BJ (cell line): ENCODE measurements around the gene ARAP3. TPM values are rescaled to one million over a fixed set of nuclear protein-coding genes. Genes with fewer than 3 reads are reported as not detected.

Experiments used
- CTCF ChIA-PET: fragments of 350-600 bp; formaldehyde crosslinking; extraction: SDS; loops from one replicate; lab custom pipeline; 2021; ENCODE audit warnings: antibody characterized with exemption, inconsistent platforms; lab: Yijun Ruan, JAX
- POLR2A ChIA-PET: fragments of 300-600 bp; sonication (Branson Sonifier 250); formaldehyde crosslinking; extraction: SDS; loops from one replicate; lab custom pipeline; 2021; ENCODE audit warnings: antibody characterized with exemption; lab: Charles Lee
- DNase-seq: peaks from one replicate; pipeline ENCODE4 v3.0.0-alpha.2; 2011; ENCODE audit warnings: low read depth
- H3K27me3 ChIP-seq: 2 replicates; pipeline ENCODE4 v1.6.0; 2011; ENCODE audit warnings: low read length; ENCODE audit not compliant: control insufficient read depth, insufficient read depth
- H3K36me3 ChIP-seq: 2 replicates; pipeline ENCODE4 v1.5.1; 2011; ENCODE audit warnings: low read length; ENCODE audit not compliant: control insufficient read depth, insufficient read depth
- H3K4me3 ChIP-seq: 2 replicates; pipeline ENCODE4 v1.5.1; 2011; ENCODE audit warnings: low read depth, mild to moderate bottlenecking, control low read depth, low read length
- polyA plus RNA-seq: library from polyadenylated mRNA; depleted of rRNA; stranded (reverse); fragments of >200 nt; gene quantifications from 2 replicates; pipeline ENCODE4 v1.2.3, GENCODE V29; 2011
- TF ChIP-seq, protein P1 (sequence below): IDR thresholded peaks from 2 replicates; pipeline ENCODE4 v1.5.1; 2011; ENCODE audit warnings: low read depth, mild to moderate bottlenecking, control low read depth, inconsistent platforms, low read length, moderate library complexity; ENCODE audit not compliant: insufficient read depth

Gene ARAP3
- polyA plus RNA-seq, 1 experiment, result 5.6 TPM

DNA sequence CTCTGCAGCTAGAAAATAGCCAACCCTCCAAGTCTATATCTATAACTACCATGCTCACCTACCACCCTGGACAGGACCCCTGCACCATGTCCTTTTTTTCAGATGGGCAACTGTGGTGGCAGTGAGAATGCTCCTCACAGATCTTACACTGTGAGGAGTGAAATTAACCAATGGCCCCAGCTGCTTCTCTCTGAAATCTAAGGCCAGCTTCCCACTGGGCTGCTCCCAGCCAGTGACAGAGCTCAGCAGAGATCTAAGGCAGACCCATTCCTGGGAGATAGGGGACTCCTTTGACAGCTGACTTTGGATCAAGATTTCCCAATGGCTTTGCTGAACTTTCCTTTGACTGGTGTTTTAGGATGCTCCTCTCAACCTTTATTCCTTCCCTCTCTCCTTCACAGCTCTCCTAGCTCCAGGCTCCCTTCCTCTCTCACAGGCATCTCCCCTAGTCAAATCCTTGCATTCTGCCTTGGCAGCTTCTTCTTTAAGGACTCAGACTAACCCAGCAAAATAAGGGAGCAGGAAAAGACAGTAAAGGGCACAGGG, 1.6 kb upstream of the ARAP3 start:
- TF ChIP-seq, protein P1, sequence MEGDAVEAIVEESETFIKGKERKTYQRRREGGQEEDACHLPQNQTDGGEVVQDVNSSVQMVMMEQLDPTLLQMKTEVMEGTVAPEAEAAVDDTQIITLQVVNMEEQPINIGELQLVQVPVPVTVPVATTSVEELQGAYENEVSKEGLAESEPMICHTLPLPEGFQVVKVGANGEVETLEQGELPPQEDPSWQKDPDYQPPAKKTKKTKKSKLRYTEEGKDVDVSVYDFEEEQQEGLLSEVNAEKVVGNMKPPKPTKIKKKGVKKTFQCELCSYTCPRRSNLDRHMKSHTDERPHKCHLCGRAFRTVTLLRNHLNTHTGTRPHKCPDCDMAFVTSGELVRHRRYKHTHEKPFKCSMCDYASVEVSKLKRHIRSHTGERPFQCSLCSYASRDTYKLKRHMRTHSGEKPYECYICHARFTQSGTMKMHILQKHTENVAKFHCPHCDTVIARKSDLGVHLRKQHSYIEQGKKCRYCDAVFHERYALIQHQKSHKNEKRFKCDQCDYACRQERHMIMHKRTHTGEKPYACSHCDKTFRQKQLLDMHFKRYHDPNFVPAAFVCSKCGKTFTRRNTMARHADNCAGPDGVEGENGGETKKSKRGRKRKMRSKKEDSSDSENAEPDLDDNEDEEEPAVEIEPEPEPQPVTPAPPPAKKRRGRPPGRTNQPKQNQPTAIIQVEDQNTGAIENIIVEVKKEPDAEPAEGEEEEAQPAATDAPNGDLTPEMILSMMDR, result no peak
- H3K4me3 ChIP-seq, result no peak overlapping the region
- no peaks in the 10 kb centered on the region for H3K27me3 ChIP-seq
- no peak for DNase-seq
- ChIA-PET CTCF (interaction anchor here (0.6 to 5.5 kb wide), 8 partner anchors 9 to 285 kb away, joined by 3 to 46 read pairs (median 8); partner anchors contain the start of genes PCDH1 and RNF14), POLR2A (no interaction called here)
- peaks cover 4% of the 10 kb centered on the region; the same call in 1 of the 2 replicates for H3K36me3 ChIP-seq

DNA sequence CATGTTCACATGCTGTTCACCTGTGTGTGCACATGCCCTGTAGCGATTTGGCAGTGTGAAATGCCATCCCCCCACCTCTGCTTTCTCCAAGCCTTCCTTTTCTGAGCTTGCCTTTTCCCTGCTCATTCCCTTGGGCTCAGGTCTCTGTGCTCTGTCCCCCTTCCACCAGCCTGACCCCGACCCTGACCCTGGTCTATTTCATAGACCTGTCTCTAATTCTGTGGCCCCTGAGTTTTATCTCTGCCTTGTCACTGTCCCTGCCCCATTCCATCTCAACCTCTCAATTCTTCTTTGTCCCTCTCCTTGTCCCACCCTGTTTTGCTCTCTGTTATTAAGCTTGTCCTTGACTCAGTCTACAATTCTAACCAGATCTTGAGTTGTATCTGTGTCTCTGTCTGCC, 735 bp downstream of the ARAP3 start:
- no peak for DNase-seq
- peaks cover 5% of the 10 kb centered on the region for H3K36me3 ChIP-seq
- POLR2A ChIA-PET, result no interaction called here
- peak overlapping the region; percentile 44 for H3K4me3 ChIP-seq
- H3K27me3 ChIP-seq, result no peaks in the 10 kb centered on the region
- CTCF ChIA-PET, result interaction anchor here (1.5 to 5.5 kb wide), 4 partner anchors 12 to 280 kb away, joined by 5 to 46 read pairs (median 12); no protein-coding TSS in a partner anchor
- TF ChIP-seq, protein P1, result no peak

DNA sequence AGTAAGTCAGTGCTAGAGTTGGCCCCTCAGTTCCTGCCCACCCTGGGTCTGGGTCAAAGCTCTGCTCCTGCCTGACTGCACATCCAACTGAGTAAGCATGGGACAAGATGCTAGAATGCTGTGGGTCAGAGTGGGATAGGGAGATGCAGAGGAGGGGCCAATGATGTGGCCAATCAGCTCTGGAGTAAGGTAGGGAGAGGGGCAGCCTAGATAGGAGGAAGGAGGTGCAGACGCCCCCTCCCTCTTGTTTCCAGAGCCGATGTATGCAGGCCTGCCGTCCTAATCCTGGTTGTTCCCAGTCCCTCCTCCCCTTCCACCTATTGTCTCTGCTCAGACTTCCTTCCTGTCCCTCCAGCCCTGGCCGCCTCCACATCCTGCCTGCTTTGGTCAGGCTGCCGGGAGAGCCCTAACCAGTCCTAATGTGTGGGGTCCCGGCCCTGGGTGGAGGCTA, 1.3 kb downstream of the ARAP3 start:
- no peak for DNase-seq
- ChIA-PET CTCF (interaction anchor here (1.5 to 5.5 kb wide), 3 partner anchors 11 to 16 kb away, joined by 5 to 46 read pairs (median 9); no protein-coding TSS in a partner anchor), POLR2A (no interaction called here)
- H3K4me3 ChIP-seq, result peak overlapping the region; percentile 44
- H3K27me3 ChIP-seq, result no peaks in the 10 kb centered on the region
- TF ChIP-seq, protein P1, result no peak
- H3K36me3 ChIP-seq, result peaks cover 5% of the 10 kb centered on the region

DNA sequence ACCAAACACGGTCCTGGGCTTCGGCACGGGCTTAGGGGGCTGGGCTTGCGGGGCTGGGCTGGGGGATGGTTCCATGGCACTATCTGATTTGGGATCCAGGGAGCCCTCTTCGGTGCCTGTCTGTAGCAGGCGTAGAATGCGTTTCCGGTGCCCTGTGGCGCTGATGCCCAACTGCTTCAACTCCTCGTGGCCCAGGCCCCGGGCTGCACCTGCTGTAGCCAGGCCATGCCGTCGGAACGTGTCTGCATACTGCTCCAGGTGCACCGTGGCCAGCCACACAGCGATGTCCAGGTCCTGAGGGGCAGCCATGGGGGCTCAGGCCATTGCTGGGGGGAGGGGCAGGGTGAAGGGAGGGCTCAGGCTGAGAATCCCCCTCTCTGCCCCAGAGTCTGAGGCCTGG, 1.9 kb downstream of the ARAP3 start:
- TF ChIP-seq, protein P1, result no peak
- CTCF ChIA-PET, result interaction anchor here (1.5 to 5.5 kb wide), 2 partner anchors 11 to 13 kb away, joined by 5 to 46 read pairs; no protein-coding TSS in a partner anchor
- no peaks in the 10 kb centered on the region for H3K27me3 ChIP-seq
- H3K4me3 ChIP-seq, result no peak overlapping the region
- H3K36me3 ChIP-seq, result peaks cover 7% of the 10 kb centered on the region
- POLR2A ChIA-PET, result no interaction called here
- DNase-seq, result no peak

DNA sequence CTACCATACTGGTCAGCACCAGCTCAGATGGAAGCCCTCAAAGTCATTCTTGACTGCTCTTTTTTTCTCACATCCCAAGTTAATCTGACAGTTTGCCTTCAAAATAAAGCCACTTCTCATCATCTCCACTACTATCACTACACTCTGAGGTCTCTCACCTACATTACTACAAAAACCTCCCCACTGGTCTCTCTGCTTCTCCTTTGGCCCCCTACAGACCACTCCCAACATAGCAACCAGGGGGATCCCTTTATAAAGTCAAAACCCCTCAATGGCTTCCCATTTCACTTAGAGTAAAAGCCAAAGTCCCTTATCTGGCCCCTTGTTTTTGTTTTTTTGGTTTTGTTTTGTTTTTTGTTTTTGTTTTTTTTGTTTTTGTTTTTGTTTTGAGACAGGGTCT, 4.6 kb downstream of the ARAP3 start:
- no peaks in the 10 kb centered on the region for H3K27me3 ChIP-seq
- H3K4me3 ChIP-seq, result no peak overlapping the region
- ChIA-PET CTCF (interaction anchor here (1.6 kb wide), 1 partner anchor 13 kb away, joined by 5 read pairs; no protein-coding TSS in a partner anchor), POLR2A (no interaction called here)
- no peak for DNase-seq
- peaks cover 10% of the 10 kb centered on the region for H3K36me3 ChIP-seq
- TF ChIP-seq, protein P1, result peak; percentile 23; the same call in 1 of the 2 replicates
